ENCODE data around the gene SRMS.

SRMS gene

GRCh38 chr20:63547725-63548480, at the start of gene SRMS:
SRMS (minus strand) TSS chr20:63547749; CDS start chr20:63547463, 286 bp downstream.
- no peak for DNase-seq (ENCODE audit: low spot score)

GRCh38 chr20:63596423-63596822, 48.9 kb upstream of the SRMS start:
- DNase-seq (ENCODE audit: low spot score), result no peak

DNA sequence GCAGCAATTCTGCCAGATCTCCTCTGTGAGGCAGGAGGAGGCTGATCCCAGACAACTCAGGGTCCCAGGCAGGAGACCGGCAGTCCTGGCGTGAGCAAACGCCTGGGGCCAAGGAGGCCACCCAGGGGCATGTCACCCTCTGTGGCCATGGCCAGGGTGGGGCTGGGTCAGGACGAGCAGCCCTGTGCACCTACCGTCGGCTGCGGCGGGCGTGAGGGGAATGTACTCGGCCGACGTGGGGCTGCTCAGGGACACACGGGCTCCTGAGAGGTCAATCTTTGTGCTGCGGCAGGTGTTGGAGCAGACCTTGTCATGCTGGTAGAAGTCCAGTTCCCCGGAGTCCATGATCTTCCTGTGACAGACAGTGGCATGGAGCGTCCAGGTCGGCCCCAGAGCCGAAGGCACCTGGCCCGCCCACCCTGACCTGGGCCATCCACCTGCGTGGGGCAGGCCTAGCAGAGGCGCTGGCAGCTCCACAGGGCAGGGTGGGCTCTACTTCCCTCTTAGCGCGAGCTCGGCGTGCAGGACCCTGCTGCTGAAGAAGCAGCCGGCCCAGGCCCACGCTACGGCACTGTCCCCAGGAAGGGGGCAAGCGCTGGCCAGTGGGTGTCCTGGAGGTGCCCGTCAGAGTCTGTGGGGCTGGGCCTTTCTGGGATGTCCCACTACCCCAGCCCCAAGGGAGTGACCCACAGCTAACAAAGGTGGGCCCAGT, 48.0 kb upstream of the SRMS start:
- no peak for DNase-seq (ENCODE audit: low spot score)

DNA sequence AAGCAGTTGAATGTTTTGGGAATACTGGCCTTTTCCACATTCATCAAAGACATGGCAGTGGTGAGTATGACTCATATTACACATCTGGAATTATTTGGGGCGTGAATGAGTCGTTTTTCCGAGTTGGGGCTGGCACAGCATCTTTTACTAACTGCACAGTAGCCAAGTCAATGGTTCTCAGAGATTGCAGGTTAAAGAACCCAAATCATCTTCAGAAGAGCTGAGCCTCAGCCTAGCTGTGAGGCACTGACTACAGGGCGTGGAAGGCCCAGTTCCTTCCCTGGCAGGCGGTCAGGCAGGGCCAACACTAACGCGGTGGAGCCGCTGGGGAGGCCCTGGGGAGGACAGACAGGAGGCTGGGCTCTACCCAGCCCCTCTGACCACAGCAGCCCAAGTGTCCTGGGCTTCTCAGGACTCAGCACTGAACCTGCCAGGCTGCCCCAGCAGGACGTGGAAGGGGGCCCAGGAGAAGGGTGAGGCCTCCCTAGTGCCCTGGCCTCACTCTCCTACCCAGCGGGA, 46.6 kb upstream of the SRMS start:
- no peak for DNase-seq (ENCODE audit: low spot score)

DNA sequence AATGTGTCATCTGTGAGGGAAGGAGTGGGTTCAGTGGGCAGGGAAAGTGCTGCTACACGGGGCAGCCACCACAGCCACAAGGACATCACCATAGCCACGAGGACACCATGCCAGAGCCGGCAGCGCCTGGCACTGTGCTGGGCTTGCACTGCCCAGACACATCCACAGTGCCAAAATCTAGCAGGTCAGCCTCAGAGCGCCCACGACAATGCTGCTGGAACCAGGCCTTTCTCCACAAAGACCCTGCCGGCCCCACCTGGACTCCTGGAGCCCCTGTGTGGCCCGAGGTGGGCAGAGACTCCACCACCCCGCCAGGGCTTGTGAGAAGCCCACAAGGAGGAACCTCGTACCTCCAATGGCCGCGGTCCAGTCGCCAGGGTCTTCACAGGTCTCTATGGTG, 45.1 kb upstream of the SRMS start:
- DNase-seq (ENCODE audit: low spot score), result no peak

GRCh38 chr20:63591786-63592355, 44.3 kb upstream of the SRMS start:
- DNase-seq (ENCODE audit: low spot score), result no peak

DNA sequence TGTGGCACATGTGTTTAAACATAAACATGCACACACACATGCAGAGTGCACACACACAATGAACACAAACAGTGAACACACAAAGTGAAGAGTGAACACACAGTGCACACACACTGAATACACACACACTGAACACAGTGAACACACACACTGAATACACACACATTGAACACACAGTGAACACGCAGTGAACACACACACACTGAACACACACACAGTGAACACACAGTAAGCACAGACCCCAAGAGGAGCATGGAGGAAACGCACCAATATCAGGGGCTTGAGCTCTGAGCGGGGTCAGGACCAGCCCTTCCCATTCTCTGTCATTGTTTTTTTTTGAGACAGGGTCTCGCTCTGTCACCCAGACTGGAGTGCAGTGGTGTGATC, 43.6 kb upstream of the SRMS start:
- DNase-seq (ENCODE audit: low spot score), result no peak

DNA sequence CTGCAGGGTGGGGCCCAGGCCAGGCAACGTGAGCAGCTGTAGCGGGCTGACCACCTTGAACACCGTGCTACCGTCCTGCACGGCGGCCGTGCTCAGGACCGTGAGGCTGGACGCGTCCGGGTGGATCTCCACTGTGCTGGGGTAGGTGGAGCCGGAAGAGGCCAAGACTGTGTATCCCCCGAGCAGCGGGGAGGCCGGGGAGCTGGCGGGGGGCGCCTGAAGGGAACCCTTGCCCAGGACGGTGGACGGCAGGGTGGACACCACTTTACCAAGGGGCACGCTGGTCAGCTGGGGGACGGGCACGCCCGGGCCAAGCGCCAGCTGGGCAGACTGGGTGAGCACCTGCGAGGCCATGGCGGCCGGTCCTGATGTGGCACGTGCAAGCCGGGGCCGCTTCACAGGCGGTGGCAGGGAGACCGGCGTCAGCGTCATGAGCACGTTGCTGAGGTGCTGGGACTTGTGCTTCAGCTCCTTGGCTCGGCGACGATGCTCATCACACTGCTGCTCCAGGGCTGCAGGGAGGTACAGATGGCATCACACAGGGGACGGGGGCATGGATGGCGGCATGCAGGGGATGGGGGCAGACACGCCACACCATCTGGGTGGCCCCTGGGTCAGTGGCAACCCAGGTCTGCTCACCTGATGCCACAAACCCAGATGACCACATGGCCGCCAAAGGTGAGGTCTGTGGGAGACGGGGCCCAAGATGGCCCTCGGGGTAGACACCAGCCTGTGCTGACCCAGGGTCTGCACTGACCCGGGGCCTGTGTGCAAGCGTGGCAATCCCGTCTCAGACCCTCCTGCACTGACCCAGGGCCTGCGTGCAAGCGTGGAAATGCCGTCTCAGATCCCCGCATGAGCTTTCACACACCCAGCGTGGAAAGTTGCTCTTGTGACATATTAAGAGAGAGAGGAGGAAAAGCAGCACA, 42.9 kb upstream of the SRMS start:
- DNase-seq (ENCODE audit: low spot score), result no peak

GRCh38 chr20:63589261-63590217, 42.0 kb upstream of the SRMS start:
- DNase-seq (ENCODE audit: low spot score), result no peak

GRCh38 chr20:63588641-63589041, 41.1 kb upstream of the SRMS start:
- no peak for DNase-seq (ENCODE audit: low spot score)

- no peak for DNase-seq (ENCODE audit: low spot score)
Observed at GRCh38 chr20:63587776-63588591, 40.4 kb upstream of the SRMS start.

GRCh38 chr20:63587256-63587655, 39.7 kb upstream of the SRMS start:
- no peak for DNase-seq (ENCODE audit: low spot score)

DNA sequence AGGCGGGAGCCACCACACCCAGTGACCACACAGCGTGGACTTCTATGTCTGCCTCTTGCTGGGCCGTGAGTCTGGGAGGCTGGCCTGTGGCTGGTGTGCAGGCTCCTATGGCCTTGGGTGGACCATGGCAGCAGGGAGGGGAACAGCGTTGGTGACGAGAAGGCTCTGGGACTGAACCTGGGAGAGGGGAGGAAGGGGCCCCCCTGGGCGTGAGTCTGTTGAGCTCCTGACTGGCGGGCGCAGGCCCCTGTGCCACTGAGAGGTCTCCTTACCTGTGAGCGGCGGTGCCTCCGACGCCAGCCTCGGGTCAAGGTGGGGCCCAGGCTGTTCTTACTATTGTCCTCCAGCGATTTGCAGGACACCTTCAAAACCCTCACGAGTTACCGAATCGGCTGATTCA, 39.2 kb upstream of the SRMS start:
- DNase-seq (ENCODE audit: low spot score), result no peak

GRCh38 chr20:63585616-63586565, 38.3 kb upstream of the SRMS start:
- DNase-seq (ENCODE audit: low spot score), result no peak

DNA sequence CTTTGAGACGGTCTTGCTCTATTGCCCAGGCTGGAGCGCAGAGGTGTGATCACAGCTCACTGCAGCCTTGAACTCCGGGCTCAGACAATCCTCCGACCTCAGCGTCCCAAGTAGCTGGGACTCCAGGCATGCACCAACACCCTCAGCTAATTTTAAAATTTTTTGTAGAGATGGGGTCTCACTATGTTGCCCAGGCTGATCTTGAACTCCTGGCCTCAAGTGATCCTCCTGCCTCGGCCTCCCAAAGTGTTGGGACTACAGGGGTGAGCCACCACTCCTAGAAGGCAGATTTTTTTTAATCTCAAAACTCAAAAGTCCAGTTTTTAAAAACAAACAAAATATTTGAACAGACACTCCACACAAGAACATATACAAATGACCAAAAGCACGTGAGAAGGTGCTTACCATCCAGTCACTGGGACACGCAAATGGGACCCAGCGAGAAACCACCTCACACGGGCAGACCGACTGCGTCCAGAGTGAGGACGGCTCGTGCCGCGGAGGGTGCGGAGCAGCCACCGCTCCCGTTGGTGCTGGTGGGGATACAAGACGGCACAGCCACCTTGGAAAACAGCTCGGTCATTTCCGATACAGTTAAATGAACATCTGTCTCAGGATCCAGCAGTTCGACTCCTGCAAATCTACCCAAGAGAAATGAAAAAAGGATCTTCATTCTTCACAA, 35.0 kb upstream of the SRMS start:
- no peak for DNase-seq (ENCODE audit: low spot score)

DNA sequence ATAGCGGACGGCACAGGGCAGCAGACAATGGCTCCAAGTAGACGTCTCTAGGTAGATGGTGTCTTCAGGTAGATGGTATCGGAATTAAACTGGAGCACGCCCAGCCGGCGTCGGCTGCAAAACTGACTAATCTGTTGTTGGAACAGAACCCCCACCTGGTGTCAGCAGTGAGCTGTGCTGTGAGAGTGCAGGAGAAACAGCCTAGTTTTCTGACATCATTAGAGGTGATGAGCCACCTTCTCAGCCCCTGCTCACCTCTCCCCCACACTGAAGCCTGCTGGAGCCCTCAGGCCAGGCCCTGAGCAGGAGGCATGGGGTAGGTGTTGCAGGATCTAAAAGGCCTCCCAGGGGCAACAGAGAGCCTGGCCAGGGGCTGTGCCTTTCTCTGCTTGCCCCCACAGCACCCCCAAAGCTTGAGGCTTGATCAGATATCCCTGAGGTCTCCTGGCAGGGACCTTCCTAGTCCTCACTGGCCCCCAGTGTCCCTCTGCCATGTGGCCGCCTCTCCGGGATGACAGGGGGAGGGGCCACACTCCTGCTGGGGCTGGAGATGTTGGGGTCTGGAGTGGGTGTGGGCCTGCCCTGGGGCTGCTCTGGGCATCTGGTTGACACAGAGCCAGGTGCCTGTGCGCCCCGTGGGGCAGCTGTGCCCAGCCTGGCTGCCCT, 33.4 kb upstream of the SRMS start:
- DNase-seq (ENCODE audit: low spot score), result no peak

- DNase-seq (ENCODE audit: low spot score), result no peak
Observed at GRCh38 chr20:63579017-63579694, 31.6 kb upstream of the SRMS start.

Measured in LoVo (cell line).